Astrocyte of the spinal cord (primary cell): ENCODE measurements around the gene TMEM239.
"Not testable (repeated sequence)": the region's sequence is repeated elsewhere in the genome, so short reads cannot be mapped to it uniquely, and the experiment has no call there.

Source experiments
- DNase-seq: peaks from one replicate; pipeline ENCODE4 v3.0.0; 2011; ENCODE audit warnings: low read depth, low spot score
- H3K4me3 ChIP-seq: 2 replicates; pipeline ENCODE4 v1.5.1; 2011; ENCODE audit warnings: low read depth, mild to moderate bottlenecking, low read length, moderate library complexity
- in situ Hi-C: cut with HindIII; loops from 2 replicates; pipeline ENCODE4 v1.10.0; 2017; ENCODE audit warnings: low sequenced_read_pairs
- TF ChIP-seq, protein P1 (sequence below): IDR thresholded peaks from 2 replicates; pipeline ENCODE4 v1.5.1; 2012; ENCODE audit warnings: low read depth, mild to moderate bottlenecking, low read length, inconsistent platforms

TMEM239 gene

GRCh38 chr20:2820896-2821869 lies 5.0 kb downstream of the TMEM239 start:
- TF ChIP-seq, protein P1, sequence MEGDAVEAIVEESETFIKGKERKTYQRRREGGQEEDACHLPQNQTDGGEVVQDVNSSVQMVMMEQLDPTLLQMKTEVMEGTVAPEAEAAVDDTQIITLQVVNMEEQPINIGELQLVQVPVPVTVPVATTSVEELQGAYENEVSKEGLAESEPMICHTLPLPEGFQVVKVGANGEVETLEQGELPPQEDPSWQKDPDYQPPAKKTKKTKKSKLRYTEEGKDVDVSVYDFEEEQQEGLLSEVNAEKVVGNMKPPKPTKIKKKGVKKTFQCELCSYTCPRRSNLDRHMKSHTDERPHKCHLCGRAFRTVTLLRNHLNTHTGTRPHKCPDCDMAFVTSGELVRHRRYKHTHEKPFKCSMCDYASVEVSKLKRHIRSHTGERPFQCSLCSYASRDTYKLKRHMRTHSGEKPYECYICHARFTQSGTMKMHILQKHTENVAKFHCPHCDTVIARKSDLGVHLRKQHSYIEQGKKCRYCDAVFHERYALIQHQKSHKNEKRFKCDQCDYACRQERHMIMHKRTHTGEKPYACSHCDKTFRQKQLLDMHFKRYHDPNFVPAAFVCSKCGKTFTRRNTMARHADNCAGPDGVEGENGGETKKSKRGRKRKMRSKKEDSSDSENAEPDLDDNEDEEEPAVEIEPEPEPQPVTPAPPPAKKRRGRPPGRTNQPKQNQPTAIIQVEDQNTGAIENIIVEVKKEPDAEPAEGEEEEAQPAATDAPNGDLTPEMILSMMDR, result no peak
- no peak for DNase-seq
- H3K4me3 ChIP-seq, result no peak overlapping the region
- in situ Hi-C loops, result no loop called here

DNA sequence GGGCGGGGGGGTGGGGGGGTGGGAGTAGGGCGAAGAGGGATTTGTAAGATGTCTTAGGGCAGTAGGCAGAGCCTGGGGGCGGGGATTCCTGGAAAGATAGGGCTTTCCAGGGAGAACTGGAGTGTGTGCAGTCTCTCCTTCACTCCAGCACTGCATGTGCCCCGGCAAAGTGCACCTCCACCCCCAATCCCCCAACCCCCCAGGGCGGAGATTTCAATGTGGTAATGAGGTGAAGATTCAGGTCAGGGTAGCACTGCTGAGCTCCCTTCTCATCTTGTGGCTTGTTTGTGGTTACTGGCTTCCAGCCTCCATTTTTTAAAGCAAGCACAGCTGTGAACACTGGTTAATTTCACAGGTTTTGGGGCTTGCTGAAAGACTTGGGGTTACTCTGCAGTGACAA lies 5.9 kb downstream of the TMEM239 start:
- H3K4me3 ChIP-seq, result no peak overlapping the region
- DNase-seq, result peak; percentile 65
- in situ Hi-C loops, result no loop called here
- TF ChIP-seq, protein P1, result no peak

DNA sequence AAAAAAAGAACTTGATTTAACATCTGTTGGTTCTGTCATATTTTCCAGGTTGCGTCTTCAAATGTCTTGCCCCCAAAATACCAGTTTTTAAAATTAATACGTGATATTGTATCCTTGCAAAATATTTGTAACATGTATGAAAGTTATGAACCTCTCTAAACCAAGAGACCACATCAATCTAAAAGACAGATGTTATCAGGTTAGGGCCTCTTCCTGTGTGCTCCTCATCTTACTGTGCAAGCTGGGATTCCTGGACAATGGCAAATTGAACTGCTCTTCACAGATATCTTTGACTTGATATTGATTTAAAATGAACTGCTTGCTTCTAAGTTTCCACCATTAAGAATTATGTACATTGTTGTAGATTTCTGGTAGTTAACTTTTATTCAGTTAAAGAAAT lies 9.6 kb downstream of the TMEM239 start:
- TF ChIP-seq, protein P1, result no peak
- in situ Hi-C loops, result no loop called here
- DNase-seq, result no peak
- H3K4me3 ChIP-seq, result no peak overlapping the region

GRCh38 chr20:2826655-2827054 lies 10.5 kb downstream of the TMEM239 start:
- DNase-seq, result no peak
- in situ Hi-C loops, result no loop called here
- TF ChIP-seq, protein P1, result no peak
- H3K4me3 ChIP-seq, result no peak overlapping the region

DNA sequence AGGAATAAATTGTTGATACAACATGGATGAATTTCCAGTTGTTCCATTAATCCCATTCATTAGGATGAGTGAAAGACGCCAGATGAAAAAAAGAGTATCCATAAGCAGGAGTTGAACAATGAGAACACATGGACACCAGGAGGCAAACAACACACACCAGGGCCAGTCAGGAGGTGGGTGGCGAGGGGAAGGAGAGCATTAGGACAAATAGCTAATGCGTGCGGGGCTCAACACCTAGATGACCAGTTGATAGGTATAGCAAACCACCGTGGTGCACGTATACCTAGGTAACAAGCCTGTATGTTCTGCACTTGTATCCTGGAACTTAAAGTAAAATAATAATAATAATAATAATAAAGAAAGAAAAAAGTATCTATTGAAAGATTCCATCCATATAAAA lies 13.2 kb downstream of the TMEM239 start:
- TF ChIP-seq, protein P1, result no peak
- no peak overlapping the region for H3K4me3 ChIP-seq
- in situ Hi-C loops, result no loop called here
- DNase-seq, result no peak

GRCh38 chr20:2831206-2831605 lies 15.0 kb downstream of the TMEM239 start:
- in situ Hi-C loops, DNase-seq, H3K4me3 ChIP-seq: not testable (repeated sequence)

GRCh38 chr20:2833761-2834160 lies 17.6 kb downstream of the TMEM239 start:
- TF ChIP-seq, protein P1, result no peak
- H3K4me3 ChIP-seq, result no peak overlapping the region
- in situ Hi-C loops, result no loop called here
- no peak for DNase-seq
